Measurements from ENCODE around the gene ZNF839.
"Not testable (repeated sequence)": the region's sequence is repeated elsewhere in the genome, so short reads cannot be mapped to it uniquely, and the experiment has no call there.

Gene ZNF839

GRCh38 chr14:102314242-102315011 is 5.1 kb upstream of the ZNF839 start:
- DNase-seq, result peak; percentile 88

- DNase-seq, result no peak
Measured at GRCh38 chr14:102315121-102315520, 4.4 kb upstream of the ZNF839 start.

GRCh38 chr14:102316338-102316742 is 3.2 kb upstream of the ZNF839 start:
- peak; percentile 32 for DNase-seq

- DNase-seq, result peak; percentile 95
Measured at GRCh38 chr14:102316743-102317563, 2.6 kb upstream of the ZNF839 start.

GRCh38 chr14:102317564-102318248 is 1.8 kb upstream of the ZNF839 start:
- DNase-seq, result peak; percentile 61

- no peak for DNase-seq
Measured at GRCh38 chr14:102318781-102319276, 717 bp upstream of the ZNF839 start.

GRCh38 chr14:102320033-102320660 is 601 bp downstream of the ZNF839 start:
- DNase-seq, result peak; percentile 35

GRCh38 chr14:102320671-102321455 is 1.3 kb downstream of the ZNF839 start:
- DNase-seq, result no peak

GRCh38 chr14:102321456-102322422 is 2.2 kb downstream of the ZNF839 start:
- DNase-seq, result no peak

GRCh38 chr14:102323102-102323501 is 3.6 kb downstream of the ZNF839 start:
- peak; percentile 55 for DNase-seq

- no peak for DNase-seq
Measured at GRCh38 chr14:102325791-102326345, 6.3 kb downstream of the ZNF839 start.

- no peak for DNase-seq
Measured at GRCh38 chr14:102326583-102326982, 7.0 kb downstream of the ZNF839 start.

GRCh38 chr14:102329381-102329780 is 9.8 kb downstream of the ZNF839 start:
- not testable (repeated sequence) for DNase-seq

GRCh38 chr14:102330806-102331205 is 11.3 kb downstream of the ZNF839 start:
- no peak for DNase-seq

GRCh38 chr14:102333390-102333789 is 13.8 kb downstream of the ZNF839 start:
- no peak for DNase-seq

GRCh38 chr14:102333795-102334705 is 14.5 kb downstream of the ZNF839 start:
- DNase-seq, result no peak

- DNase-seq, result no peak
Measured at GRCh38 chr14:102335163-102335562, 15.6 kb downstream of the ZNF839 start.

GRCh38 chr14:102338724-102339123 is 19.2 kb downstream of the ZNF839 start:
- DNase-seq, result no peak

GRCh38 chr14:102341566-102341965 is 22.0 kb downstream of the ZNF839 start:
- DNase-seq, result no peak

Data from activated CD4-positive, alpha-beta T cell treated with anti-CD3 and anti-CD28 coated beads, Interleukin-10, Interleukin-2, amounts not matched to agents 100 ng/mL and 50 ng/mL, durations not matched to agents 16 hours and 8 hours (primary cell).